ENCODE data around the gene RBM4.

DNA sequence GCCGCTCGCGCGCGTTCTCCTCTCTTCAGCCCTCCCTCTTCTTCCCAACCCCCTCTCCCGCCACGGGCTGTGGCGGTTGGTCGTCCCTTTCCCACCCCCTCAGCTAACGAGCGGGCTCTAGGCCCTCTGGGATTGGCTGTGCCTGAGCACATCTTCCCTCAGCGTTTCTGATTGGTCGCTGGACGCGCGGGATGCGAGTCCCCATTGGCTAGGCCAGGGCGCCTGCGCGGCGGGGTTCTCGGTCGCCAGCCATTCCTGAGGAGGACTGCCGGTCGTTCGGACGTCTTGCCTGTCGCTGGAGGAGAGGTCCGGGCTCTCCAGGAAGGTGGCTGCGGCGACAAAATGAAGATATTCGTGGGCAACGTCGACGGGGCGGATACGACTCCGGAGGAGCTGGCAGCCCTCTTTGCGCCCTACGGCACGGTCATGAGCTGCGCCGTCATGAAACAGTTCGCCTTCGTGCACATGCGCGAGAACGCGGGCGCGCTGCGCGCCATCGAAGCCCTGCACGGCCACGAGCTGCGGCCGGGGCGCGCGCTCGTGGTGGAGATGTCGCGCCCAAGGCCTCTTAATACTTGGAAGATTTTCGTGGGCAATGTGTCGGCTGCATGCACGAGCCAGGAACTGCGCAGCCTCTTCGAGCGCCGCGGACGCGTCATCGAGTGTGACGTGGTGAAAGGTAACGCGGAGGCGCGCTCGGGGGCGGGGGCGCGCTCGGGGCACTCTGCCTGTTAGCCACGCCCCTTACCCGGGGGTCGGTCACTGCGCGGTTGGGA is 21.9 kb upstream of the RBM4 start, which contains the start of gene RBM14:
- TF ChIP-seq, protein P1, sequence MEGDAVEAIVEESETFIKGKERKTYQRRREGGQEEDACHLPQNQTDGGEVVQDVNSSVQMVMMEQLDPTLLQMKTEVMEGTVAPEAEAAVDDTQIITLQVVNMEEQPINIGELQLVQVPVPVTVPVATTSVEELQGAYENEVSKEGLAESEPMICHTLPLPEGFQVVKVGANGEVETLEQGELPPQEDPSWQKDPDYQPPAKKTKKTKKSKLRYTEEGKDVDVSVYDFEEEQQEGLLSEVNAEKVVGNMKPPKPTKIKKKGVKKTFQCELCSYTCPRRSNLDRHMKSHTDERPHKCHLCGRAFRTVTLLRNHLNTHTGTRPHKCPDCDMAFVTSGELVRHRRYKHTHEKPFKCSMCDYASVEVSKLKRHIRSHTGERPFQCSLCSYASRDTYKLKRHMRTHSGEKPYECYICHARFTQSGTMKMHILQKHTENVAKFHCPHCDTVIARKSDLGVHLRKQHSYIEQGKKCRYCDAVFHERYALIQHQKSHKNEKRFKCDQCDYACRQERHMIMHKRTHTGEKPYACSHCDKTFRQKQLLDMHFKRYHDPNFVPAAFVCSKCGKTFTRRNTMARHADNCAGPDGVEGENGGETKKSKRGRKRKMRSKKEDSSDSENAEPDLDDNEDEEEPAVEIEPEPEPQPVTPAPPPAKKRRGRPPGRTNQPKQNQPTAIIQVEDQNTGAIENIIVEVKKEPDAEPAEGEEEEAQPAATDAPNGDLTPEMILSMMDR (IDR thresholded peaks at IDR 0.05) = peak in 1 of 4 experiments; percentile 24
- TF ChIP-seq POLR2A (IDR thresholded peaks at IDR 0.05) (peak; percentile 99), POLR2AphosphoS5 (IDR thresholded peaks at IDR 0.05) (peak; percentile 99)

All from prostate gland (tissue), 2 donors.